ENCODE measurements around the gene AZU1. TPM values are rescaled to one million over a fixed set of nuclear protein-coding genes. Genes with fewer than 3 reads are reported as not detected.

The AZU1 gene
- total RNA-seq, 1 experiment from 2014 or later: 1.6 TPM

- Histone ChIP-seq H3K23ac (ENCODE audit: insufficient read length, low read depth, low read length) (no peak overlapping the region), H2BK15ac (ENCODE audit: low read depth, low read length) (no peak overlapping the region), H2BK12ac (ENCODE audit: insufficient read length, low read depth, low read length) (no peak overlapping the region), H3K79me2 (ENCODE audit: insufficient read depth, low read length) (peaks cover 63% of the 10 kb centered on the region), H4K20me1 (ENCODE audit: control insufficient read depth, insufficient read depth, insufficient read length) (peaks cover 4% of the 10 kb centered on the region), H2AK5ac (ENCODE audit: insufficient read length, low read length) (no peak overlapping the region), H3K4me2 (ENCODE audit: insufficient read depth, insufficient read length, low read length) (no peak overlapping the region), H3K9ac (ENCODE audit: extremely low read depth, insufficient read length, low read length) (no peak overlapping the region), H3K27ac (ENCODE audit: insufficient read length, low read depth, low read length) (no peak overlapping the region), H3K18ac (ENCODE audit: insufficient read length, low read depth, low read length) (no peak overlapping the region), H3K9me3 (ENCODE audit: control insufficient read depth, low read depth, low read length) (no peaks in the 10 kb centered on the region), H4K5ac (ENCODE audit: insufficient read length, low read depth, low read length) (no peak overlapping the region), H4K8ac (replicated peaks; ENCODE audit: insufficient read length, low read depth, low read length) (no peak overlapping the region), H3K23me2 (ENCODE audit: insufficient read length, low read depth, low read length, poor library complexity, severe bottlenecking) (peaks cover 9% of the 10 kb centered on the region), H3K4ac (ENCODE audit: low read depth, low read length) (no peak overlapping the region), H3K79me1 (ENCODE audit: insufficient read depth, low read depth, low read length, poor library complexity, severe bottlenecking) (peaks cover 13% of the 10 kb centered on the region), H4K91ac (ENCODE audit: insufficient read length, low read depth, low read length) (no peak overlapping the region), H3T11ph (ENCODE audit: low read length) (no peak overlapping the region), H3K27me3 (ENCODE audit: insufficient read depth, low read length) (no peaks in the 10 kb centered on the region), H2BK5ac (ENCODE audit: insufficient read length, low read length) (no peak overlapping the region), H3K56ac (ENCODE audit: insufficient read length, low read depth, low read length) (no peak overlapping the region), H2AFZ (ENCODE audit: low read length) (no peak overlapping the region), H3K14ac (ENCODE audit: insufficient read depth, low read length) (peak overlapping the region; percentile 5; the same call in 1 of the 2 replicates), H3K4me1 (ENCODE audit: insufficient read depth, low read length) (no peaks in the 10 kb centered on the region; the same call in 1 of the 2 replicates), H2BK120ac (ENCODE audit: low read depth, low read length, poor library complexity, severe bottlenecking) (no peak overlapping the region), H2BK20ac (ENCODE audit: low read depth, low read length, poor library complexity, severe bottlenecking) (no peak overlapping the region)
- H3K9me3 Mint-ChIP-seq: no peaks in the 10 kb centered on the region
- H3K27ac Mint-ChIP-seq: peak overlapping the region; percentile 48 to 91 (median 70); a peak in 5 of 7 replicates
- H3K27me3 Mint-ChIP-seq (ENCODE audit: low read depth): no peaks in the 10 kb centered on the region
- peaks cover 23 to 36% of the 10 kb centered on the region in 2 experiments for H3K4me1 Mint-ChIP-seq
- WGBS (ENCODE audit: extremely low coverage, insufficient read length, low lambda C conversion rate): no CpG with 5 or more reads among the region's 23 CpGs
- peaks cover 49 to 73% (median 69%) of the 10 kb centered on the region in 3 experiments; a peak in 6 of 7 replicates for H3K36me3 Mint-ChIP-seq (ENCODE audit: insufficient read depth in 1 of 3, low read depth in 3 of 3)
- peak; percentile 30 for DNase-seq
- TF ChIP-seq CTCF (conservative IDR thresholded peaks at IDR 0.05): no peak
- H3K4me3 Mint-ChIP-seq: peak overlapping the region; percentile 30 to 48
These were observed 25.7 kb upstream of the AZU1 start for GRCh38 chr19:801861-802497.
